OCI-LY3 (cell line): ENCODE measurements around the gene C5.

Experiments
- H2AFZ ChIP-seq: fragments of 200-600, 300-600 bp; shearing (Covaris generic); 2 replicates; pipeline ENCODE4 v1.6.0; 2014; ENCODE audit warnings: antibody characterized with exemption, low read depth, low read length
- H3K27ac ChIP-seq: fragments of 200-600, 300-600 bp; sonication (generic); 2 replicates; pipeline ENCODE4 v1.5.1; 2014; ENCODE audit warnings: mild to moderate bottlenecking, low read length, moderate library complexity, mixed read lengths
- H3K27me3 ChIP-seq: fragments of 200-600, 300-600 bp; sonication (generic); 2 replicates; pipeline ENCODE4 v1.6.1; 2014; ENCODE audit warnings: low read depth, low read length, mixed read lengths
- H3K36me3 ChIP-seq: fragments of 200-600, 300-600 bp; sonication (generic); replicated peaks from 2 replicates; pipeline ENCODE3; 2014; ENCODE audit warnings: low read depth, low read length, mixed read lengths
- H3K4me1 ChIP-seq: fragments of 300-600, 200-600 bp; sonication (generic); 2 replicates; pipeline ENCODE4 v1.6.1; 2014; ENCODE audit warnings: low read length, mixed read lengths
- H3K4me2 ChIP-seq: fragments of 200-600, 300-600 bp; sonication (generic); 2 replicates; pipeline ENCODE4 v1.6.1; 2014; ENCODE audit warnings: low read length, mixed read lengths
- H3K4me3 ChIP-seq: fragments of 300-600, 200-600 bp; sonication (generic); 2 replicates; pipeline ENCODE4 v1.5.1; 2014; ENCODE audit warnings: antibody characterized with exemption, mild to moderate bottlenecking, low read length, moderate library complexity
- H3K79me2 ChIP-seq: fragments of 300-600, 200-600 bp; shearing (Covaris generic); 2 replicates; pipeline ENCODE4 v1.6.1; 2014; ENCODE audit warnings: mild to moderate bottlenecking, low read length, mixed read lengths
- H3K9ac ChIP-seq: fragments of 300-600, 200-600 bp; shearing (Covaris generic); 2 replicates; pipeline ENCODE4 v1.6.0; 2014; ENCODE audit warnings: mild to moderate bottlenecking, low read length, moderate library complexity
- H3K9me3 ChIP-seq: fragments of 200-600, 300-600 bp; shearing (Covaris generic); 2 replicates; pipeline ENCODE4 v1.6.1; 2014; ENCODE audit warnings: low read length, mixed read lengths; ENCODE audit not compliant: insufficient read depth
- H4K20me1 ChIP-seq: fragments of 200-600, 300-600 bp; sonication (generic); 2 replicates; pipeline ENCODE4 v1.6.1; 2016; ENCODE audit warnings: low read length, mixed read lengths; ENCODE audit not compliant: insufficient read depth
- CTCF ChIP-seq: fragments of 200-600, 300-600 bp; sonication (generic); IDR thresholded peaks from 2 replicates; pipeline ENCODE4 v1.5.1; 2014; ENCODE audit warnings: antibody characterized with exemption, low read length, low read depth
- EZH2phosphoT487 ChIP-seq: fragments of 200-600 bp; shearing (Covaris generic); IDR thresholded peaks from 2 replicates; pipeline ENCODE4 v1.6.1; 2018; ENCODE audit warnings: antibody characterized with exemption, mixed run types, low read depth

C5 gene

GRCh38 chr9:120934281-120934680 lies 115.8 kb downstream of the C5 start:
- no peak overlapping the region for H2AFZ ChIP-seq
- peak overlapping the region; percentile 94 for H3K27ac ChIP-seq
- H3K4me2 ChIP-seq: peak overlapping the region; percentile 78

GRCh38 chr9:120933310-120934055 lies 116.6 kb downstream of the C5 start:
- no peaks in the 10 kb centered on the region for H3K27me3 ChIP-seq
- no peaks in the 10 kb centered on the region for H4K20me1 ChIP-seq
- peak overlapping the region; percentile 78 for H3K4me2 ChIP-seq
- no peaks in the 10 kb centered on the region for H3K9me3 ChIP-seq
- no peak overlapping the region for H2AFZ ChIP-seq
- no peaks in the 10 kb centered on the region for H3K36me3 ChIP-seq
- peaks cover 20% of the 10 kb centered on the region for H3K79me2 ChIP-seq
- TF ChIP-seq CTCF: no peak
- TF ChIP-seq EZH2phosphoT487: no peak
- peak overlapping the region; percentile 77 for H3K9ac ChIP-seq
- peak overlapping the region; percentile 94 for H3K27ac ChIP-seq
- H3K4me1 ChIP-seq: peaks cover 89% of the 10 kb centered on the region
- H3K4me3 ChIP-seq: peak overlapping the region; percentile 3; the same call in 1 of the 2 replicates

More at GRCh38 chr9:120934281-120934680, 115.8 kb downstream of the C5 start:
- no peak for TF ChIP-seq EZH2phosphoT487
- no peak for TF ChIP-seq CTCF
- peak overlapping the region; percentile 3; the same call in 1 of the 2 replicates for H3K4me3 ChIP-seq
- H4K20me1 ChIP-seq: no peaks in the 10 kb centered on the region
- peaks cover 86% of the 10 kb centered on the region for H3K4me1 ChIP-seq
- H3K36me3 ChIP-seq: no peaks in the 10 kb centered on the region
- no peaks in the 10 kb centered on the region for H3K27me3 ChIP-seq
- peak overlapping the region; percentile 77 for H3K9ac ChIP-seq
- peaks cover 12% of the 10 kb centered on the region for H3K79me2 ChIP-seq
- H3K9me3 ChIP-seq: no peaks in the 10 kb centered on the region

- Histone ChIP-seq H3K27ac (peak overlapping the region; percentile 94), H3K36me3 (no peaks in the 10 kb centered on the region), H3K9ac (peak overlapping the region; percentile 77), H3K4me2 (peak overlapping the region; percentile 78), H3K79me2 (peaks cover 32% of the 10 kb centered on the region), H3K4me3 (peak overlapping the region; percentile 32), H2AFZ (no peak overlapping the region), H3K4me1 (peaks cover 90% of the 10 kb centered on the region), H4K20me1 (no peaks in the 10 kb centered on the region), H3K9me3 (no peaks in the 10 kb centered on the region), H3K27me3 (no peaks in the 10 kb centered on the region)
- TF ChIP-seq EZH2phosphoT487: no peak
- TF ChIP-seq CTCF: no peak
Observed at GRCh38 chr9:120932086-120932823, 117.8 kb downstream of the C5 start.
